Measurements from ENCODE around the gene PSMA7.

Gene PSMA7

GRCh38 chr20:62177307-62177706 is 34.1 kb upstream of the PSMA7 start:
- H3K27me3 Mint-ChIP-seq = no peaks in the 10 kb centered on the region
- H3K4me1 Mint-ChIP-seq (ENCODE audit: low read depth) = peaks cover 10% of the 10 kb centered on the region
- H3K4me3 Mint-ChIP-seq = no peak overlapping the region
- peaks cover 77% of the 10 kb centered on the region for H3K36me3 Mint-ChIP-seq (ENCODE audit: low read depth)
- DNase-seq = no peak
- H3K9me3 Mint-ChIP-seq = no peaks in the 10 kb centered on the region
- H3K27ac Mint-ChIP-seq = no peak overlapping the region

- no peak overlapping the region for H3K4me3 Mint-ChIP-seq
- H3K4me1 Mint-ChIP-seq (ENCODE audit: low read depth) = peaks cover 7% of the 10 kb centered on the region
- H3K36me3 Mint-ChIP-seq (ENCODE audit: low read depth) = peaks cover 75% of the 10 kb centered on the region
- no peak overlapping the region for H3K27ac Mint-ChIP-seq
- no peaks in the 10 kb centered on the region for H3K27me3 Mint-ChIP-seq
- H3K9me3 Mint-ChIP-seq = no peaks in the 10 kb centered on the region
- no peak for DNase-seq
Measured at GRCh38 chr20:62176866-62177265, 33.7 kb upstream of the PSMA7 start.

GRCh38 chr20:62175711-62176110 is 32.5 kb upstream of the PSMA7 start:
- DNase-seq = no peak
- Mint-ChIP-seq H3K4me3 (no peak overlapping the region), H3K27ac (no peak overlapping the region)

GRCh38 chr20:62174870-62175624 is 31.9 kb upstream of the PSMA7 start:
- no peak for DNase-seq
- Mint-ChIP-seq H3K4me3 (no peak overlapping the region), H3K9me3 (no peaks in the 10 kb centered on the region), H3K4me1 (ENCODE audit: low read depth) (no peaks in the 10 kb centered on the region), H3K27ac (no peak overlapping the region), H3K36me3 (ENCODE audit: low read depth) (peaks cover 68% of the 10 kb centered on the region), H3K27me3 (no peaks in the 10 kb centered on the region)

More at GRCh38 chr20:62175711-62176110, 32.5 kb upstream of the PSMA7 start:
- Mint-ChIP-seq H3K9me3 (no peaks in the 10 kb centered on the region), H3K4me1 (ENCODE audit: low read depth) (no peaks in the 10 kb centered on the region), H3K27me3 (no peaks in the 10 kb centered on the region), H3K36me3 (ENCODE audit: low read depth) (peaks cover 71% of the 10 kb centered on the region)

GRCh38 chr20:62174021-62174804 is 31.0 kb upstream of the PSMA7 start:
- no peak for DNase-seq
- Mint-ChIP-seq H3K27ac (no peak overlapping the region), H3K4me1 (ENCODE audit: low read depth) (no peaks in the 10 kb centered on the region), H3K36me3 (ENCODE audit: low read depth) (peaks cover 72% of the 10 kb centered on the region), H3K27me3 (no peaks in the 10 kb centered on the region), H3K4me3 (no peak overlapping the region), H3K9me3 (no peaks in the 10 kb centered on the region)

GRCh38 chr20:62172666-62173065 is 29.5 kb upstream of the PSMA7 start:
- H3K4me1 Mint-ChIP-seq (ENCODE audit: low read depth) = no peaks in the 10 kb centered on the region
- DNase-seq = no peak
- H3K27me3 Mint-ChIP-seq = no peaks in the 10 kb centered on the region
- no peak overlapping the region for H3K4me3 Mint-ChIP-seq
- no peaks in the 10 kb centered on the region for H3K9me3 Mint-ChIP-seq
- H3K27ac Mint-ChIP-seq = no peak overlapping the region
- peaks cover 73% of the 10 kb centered on the region for H3K36me3 Mint-ChIP-seq (ENCODE audit: low read depth)

- Mint-ChIP-seq H3K36me3 (ENCODE audit: low read depth) (peaks cover 69% of the 10 kb centered on the region), H3K4me1 (ENCODE audit: low read depth) (no peaks in the 10 kb centered on the region), H3K9me3 (no peaks in the 10 kb centered on the region), H3K27me3 (no peaks in the 10 kb centered on the region), H3K27ac (no peak overlapping the region), H3K4me3 (no peak overlapping the region)
- DNase-seq = no peak
Measured at GRCh38 chr20:62171245-62171644, 28.1 kb upstream of the PSMA7 start.

- Mint-ChIP-seq H3K36me3 (ENCODE audit: low read depth) (peaks cover 69% of the 10 kb centered on the region), H3K9me3 (no peaks in the 10 kb centered on the region), H3K27me3 (no peaks in the 10 kb centered on the region), H3K4me1 (ENCODE audit: low read depth) (no peaks in the 10 kb centered on the region), H3K27ac (no peak overlapping the region), H3K4me3 (no peak overlapping the region)
- DNase-seq = no peak
Measured at GRCh38 chr20:62170536-62170935, 27.3 kb upstream of the PSMA7 start.

- DNase-seq = no peak
- H3K4me3 Mint-ChIP-seq = no peak overlapping the region
- no peaks in the 10 kb centered on the region for H3K4me1 Mint-ChIP-seq (ENCODE audit: low read depth)
- no peaks in the 10 kb centered on the region for H3K27me3 Mint-ChIP-seq
- H3K9me3 Mint-ChIP-seq = no peaks in the 10 kb centered on the region
- H3K27ac Mint-ChIP-seq = no peak overlapping the region
- peaks cover 70% of the 10 kb centered on the region for H3K36me3 Mint-ChIP-seq (ENCODE audit: low read depth)
Measured at GRCh38 chr20:62168890-62169435, 25.8 kb upstream of the PSMA7 start.

- no peak overlapping the region for H3K4me3 Mint-ChIP-seq
- no peaks in the 10 kb centered on the region for H3K4me1 Mint-ChIP-seq (ENCODE audit: low read depth)
- H3K27me3 Mint-ChIP-seq = no peaks in the 10 kb centered on the region
- no peak overlapping the region for H3K27ac Mint-ChIP-seq
- H3K36me3 Mint-ChIP-seq (ENCODE audit: low read depth) = peaks cover 73% of the 10 kb centered on the region
- no peak for DNase-seq
- H3K9me3 Mint-ChIP-seq = no peaks in the 10 kb centered on the region
Measured at GRCh38 chr20:62168061-62168460, 24.9 kb upstream of the PSMA7 start.

GRCh38 chr20:62167474-62167873 is 24.3 kb upstream of the PSMA7 start:
- no peak for DNase-seq
- no peaks in the 10 kb centered on the region for H3K27me3 Mint-ChIP-seq
- no peak overlapping the region for H3K4me3 Mint-ChIP-seq
- H3K4me1 Mint-ChIP-seq (ENCODE audit: low read depth) = no peaks in the 10 kb centered on the region
- peaks cover 75% of the 10 kb centered on the region for H3K36me3 Mint-ChIP-seq (ENCODE audit: low read depth)
- H3K27ac Mint-ChIP-seq = no peak overlapping the region
- H3K9me3 Mint-ChIP-seq = no peaks in the 10 kb centered on the region

GRCh38 chr20:62165762-62166399 is 22.7 kb upstream of the PSMA7 start:
- H3K4me1 Mint-ChIP-seq (ENCODE audit: low read depth) = no peaks in the 10 kb centered on the region
- H3K27ac Mint-ChIP-seq = no peak overlapping the region
- H3K27me3 Mint-ChIP-seq = no peaks in the 10 kb centered on the region
- H3K36me3 Mint-ChIP-seq (ENCODE audit: low read depth) = peaks cover 82% of the 10 kb centered on the region
- DNase-seq = no peak
- no peak overlapping the region for H3K4me3 Mint-ChIP-seq
- H3K9me3 Mint-ChIP-seq = no peaks in the 10 kb centered on the region

GRCh38 chr20:62164879-62165761 is 21.9 kb upstream of the PSMA7 start:
- H3K36me3 Mint-ChIP-seq (ENCODE audit: low read depth) = peaks cover 86% of the 10 kb centered on the region
- no peak overlapping the region for H3K4me3 Mint-ChIP-seq
- DNase-seq = no peak
- H3K27ac Mint-ChIP-seq = no peak overlapping the region
- peaks cover 5% of the 10 kb centered on the region for H3K4me1 Mint-ChIP-seq (ENCODE audit: low read depth)
- H3K9me3 Mint-ChIP-seq = no peaks in the 10 kb centered on the region
- H3K27me3 Mint-ChIP-seq = no peaks in the 10 kb centered on the region
